HEK293 (cell line): ENCODE data around the gene PLXNA2.

Source experiments
- BCL11A ChIP-seq: fragments of 450-650 bp; formaldehyde crosslinking; IDR thresholded peaks from 2 replicates; pipeline ENCODE4 v1.5.1; 2016; ENCODE audit warnings: low read depth, missing biosample characterization, missing genetic modification characterization
- KLF16 ChIP-seq: fragments of 450-650 bp; formaldehyde crosslinking; IDR thresholded peaks from 2 replicates; pipeline ENCODE4 v1.5.1; 2017; ENCODE audit warnings: missing biosample characterization, missing genetic modification characterization
- ZNF366 ChIP-seq: fragments of 450-650 bp; formaldehyde crosslinking; conservative IDR thresholded peaks from 2 replicates; pipeline ENCODE4 v1.5.1; 2016; ENCODE audit warnings: missing biosample characterization, missing genetic modification characterization
- TF ChIP-seq, protein P1 (sequence below): fragments of 450-650 bp; formaldehyde crosslinking; IDR thresholded peaks from 2 replicates; pipeline ENCODE4 v1.5.1; 2016; ENCODE audit warnings: missing biosample characterization, missing genetic modification characterization

DNA sequence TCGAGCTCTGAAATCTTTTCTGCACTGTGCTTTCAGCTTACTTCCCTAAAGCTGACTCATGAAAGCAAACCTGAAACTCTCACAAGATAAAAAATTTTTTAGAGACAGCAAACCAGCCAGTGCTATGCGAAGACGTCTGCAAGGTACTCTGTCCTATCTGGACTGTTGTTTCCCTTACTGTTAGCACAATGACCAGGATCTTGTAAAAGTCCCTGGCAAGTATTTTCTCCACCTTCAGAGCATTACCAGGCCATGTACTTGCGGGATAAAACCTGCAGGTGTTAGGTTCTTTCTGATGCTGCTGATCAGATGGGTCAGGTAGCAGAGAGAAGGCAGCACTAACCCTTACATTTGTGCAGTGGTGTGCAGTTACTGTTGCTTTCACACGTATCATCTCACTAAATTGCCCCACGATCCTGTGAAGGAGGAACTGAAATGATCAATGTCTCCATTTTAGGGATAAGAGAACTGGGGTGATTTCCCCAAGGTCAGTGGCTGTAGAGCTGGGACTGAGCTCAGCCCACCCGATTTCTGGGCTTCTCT, 56.6 kb downstream of the PLXNA2 start:
- TF ChIP-seq ZNF366 (tag by site-specific recombination) (no peak), BCL11A (no peak), KLF16 (tag by site-specific recombination) (no peak)
- TF ChIP-seq, protein P1, sequence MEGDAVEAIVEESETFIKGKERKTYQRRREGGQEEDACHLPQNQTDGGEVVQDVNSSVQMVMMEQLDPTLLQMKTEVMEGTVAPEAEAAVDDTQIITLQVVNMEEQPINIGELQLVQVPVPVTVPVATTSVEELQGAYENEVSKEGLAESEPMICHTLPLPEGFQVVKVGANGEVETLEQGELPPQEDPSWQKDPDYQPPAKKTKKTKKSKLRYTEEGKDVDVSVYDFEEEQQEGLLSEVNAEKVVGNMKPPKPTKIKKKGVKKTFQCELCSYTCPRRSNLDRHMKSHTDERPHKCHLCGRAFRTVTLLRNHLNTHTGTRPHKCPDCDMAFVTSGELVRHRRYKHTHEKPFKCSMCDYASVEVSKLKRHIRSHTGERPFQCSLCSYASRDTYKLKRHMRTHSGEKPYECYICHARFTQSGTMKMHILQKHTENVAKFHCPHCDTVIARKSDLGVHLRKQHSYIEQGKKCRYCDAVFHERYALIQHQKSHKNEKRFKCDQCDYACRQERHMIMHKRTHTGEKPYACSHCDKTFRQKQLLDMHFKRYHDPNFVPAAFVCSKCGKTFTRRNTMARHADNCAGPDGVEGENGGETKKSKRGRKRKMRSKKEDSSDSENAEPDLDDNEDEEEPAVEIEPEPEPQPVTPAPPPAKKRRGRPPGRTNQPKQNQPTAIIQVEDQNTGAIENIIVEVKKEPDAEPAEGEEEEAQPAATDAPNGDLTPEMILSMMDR (tag by site-specific recombination) = no peak
